UCSD-AML1 (cell line): ENCODE data around the gene ID4.

ENCODE experiments used
- DNase-seq: peaks from one replicate; lab custom pipeline; 2025; ENCODE audit not compliant: unreplicated experiment; lab: John Stamatoyannopoulos, UW

Gene ID4, protein sequence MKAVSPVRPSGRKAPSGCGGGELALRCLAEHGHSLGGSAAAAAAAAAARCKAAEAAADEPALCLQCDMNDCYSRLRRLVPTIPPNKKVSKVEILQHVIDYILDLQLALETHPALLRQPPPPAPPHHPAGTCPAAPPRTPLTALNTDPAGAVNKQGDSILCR

GRCh38 chr6:19836799-19837510, at the start of gene ID4:
ID4 (plus strand) TSS chr6:19837370; CDS start chr6:19837755, 385 bp downstream.
- no peak for DNase-seq

GRCh38 chr6:19788686-19789085, 48.5 kb upstream of the ID4 start:
- DNase-seq = no peak

GRCh38 chr6:19789100-19789803, 47.9 kb upstream of the ID4 start:
- no peak for DNase-seq

DNA sequence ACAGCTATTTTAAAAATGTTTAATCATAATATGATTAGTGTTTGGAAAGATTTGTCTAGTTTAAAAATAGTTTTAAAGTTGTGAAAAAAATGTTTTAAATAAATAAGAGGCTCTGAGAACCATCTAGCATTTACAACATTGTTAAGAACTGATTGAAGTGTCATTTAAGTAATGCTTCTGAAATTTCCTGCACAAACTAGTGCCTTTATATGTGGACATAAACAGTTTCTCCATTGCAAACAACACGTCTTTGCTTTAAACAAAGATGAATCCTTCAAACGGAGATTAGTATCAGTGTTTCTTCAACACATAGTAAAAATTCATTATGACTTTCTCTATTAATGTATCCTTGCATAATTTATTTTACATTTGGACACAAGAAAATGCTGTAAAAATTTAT, 45.9 kb upstream of the ID4 start:
- DNase-seq = no peak

DNA sequence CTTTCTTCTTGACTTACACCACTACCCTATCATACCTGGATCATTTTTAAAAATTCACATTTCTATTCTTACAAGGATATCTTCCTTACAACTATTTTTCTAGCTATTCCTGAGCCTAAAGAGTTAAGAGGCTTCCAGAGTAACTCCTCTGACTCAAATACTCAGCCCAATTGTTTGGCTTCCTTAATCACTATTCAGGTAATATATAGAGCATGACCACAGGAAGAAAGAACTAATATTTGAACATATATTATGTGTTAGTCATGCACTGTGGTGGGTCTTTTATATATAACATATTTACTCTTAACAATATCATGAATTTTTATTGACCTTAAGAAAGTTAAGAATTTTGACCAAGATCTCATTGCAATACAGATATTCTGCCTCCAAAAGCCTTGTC, 42.0 kb upstream of the ID4 start:
- no peak for DNase-seq

GRCh38 chr6:19796452-19796851, 40.7 kb upstream of the ID4 start:
- DNase-seq = no peak

GRCh38 chr6:19798362-19798761, 38.8 kb upstream of the ID4 start:
- DNase-seq = no peak

DNA sequence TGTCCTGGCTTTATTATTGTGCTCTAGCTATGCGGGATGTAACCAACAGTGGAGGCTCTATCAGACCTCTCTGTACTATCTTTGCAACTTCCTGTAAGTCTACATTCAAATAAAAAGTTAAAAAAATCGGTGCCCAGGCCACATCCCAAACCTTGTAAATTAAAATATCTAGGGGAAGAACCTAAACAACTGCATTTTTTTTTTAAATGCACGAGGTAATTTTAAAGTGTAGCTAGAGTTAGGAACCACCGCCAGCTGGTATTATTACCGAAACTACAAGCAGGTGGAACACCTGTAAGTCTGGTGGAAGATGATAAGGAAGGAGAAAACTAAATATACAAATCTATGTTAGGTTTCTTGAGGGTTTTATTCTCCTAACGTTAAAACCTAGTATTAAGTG, 34.5 kb upstream of the ID4 start:
- DNase-seq = no peak

DNA sequence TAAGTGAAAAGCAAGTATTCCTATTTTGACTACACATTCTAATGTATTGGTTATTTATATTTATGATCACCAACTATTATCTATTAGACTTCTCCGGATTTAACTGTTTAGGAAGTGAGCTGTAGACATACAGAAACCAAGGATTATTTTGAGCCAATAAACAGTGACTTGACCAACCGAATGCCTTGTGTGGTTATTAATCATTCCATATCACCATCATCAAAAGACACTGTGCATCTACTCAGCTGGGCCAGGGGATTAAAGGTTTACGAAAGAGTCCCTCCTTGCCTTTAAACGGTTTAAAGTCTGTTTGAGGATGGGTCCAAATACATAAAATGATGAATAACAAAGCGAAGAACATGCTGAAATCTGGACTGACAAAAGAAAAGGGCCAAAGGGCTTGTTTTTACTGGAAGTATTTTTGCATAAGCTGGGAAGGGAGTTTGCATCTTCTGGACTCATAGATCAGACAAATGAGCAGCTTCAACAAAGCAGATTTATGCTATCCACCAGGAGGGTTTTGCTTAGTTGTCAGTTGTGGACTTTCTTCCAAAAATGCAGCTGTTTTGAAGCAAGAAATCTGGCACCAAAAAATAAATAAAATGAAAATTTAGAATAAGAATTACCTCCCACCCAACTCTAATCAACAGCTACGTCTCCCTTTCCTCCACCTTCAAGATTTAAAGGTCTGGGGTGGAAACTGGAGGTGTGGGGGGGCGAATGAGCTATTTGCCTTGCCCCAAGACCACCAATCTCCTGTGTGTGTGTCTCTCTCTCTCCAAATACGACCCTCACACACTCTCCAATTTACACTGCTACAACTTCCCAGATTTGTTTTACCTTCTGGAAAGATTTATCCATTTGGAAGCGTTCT, 33.6 kb upstream of the ID4 start:
- DNase-seq = no peak

- DNase-seq = peak; percentile 89
These were observed 32.7 kb upstream of the ID4 start for GRCh38 chr6:19804205-19805128.

- no peak for DNase-seq
These were observed 32.1 kb upstream of the ID4 start for GRCh38 chr6:19805129-19805481.

GRCh38 chr6:19806971-19807396, 30.2 kb upstream of the ID4 start:
- no peak for DNase-seq

GRCh38 chr6:19811397-19812079, 25.6 kb upstream of the ID4 start:
- DNase-seq = no peak

DNA sequence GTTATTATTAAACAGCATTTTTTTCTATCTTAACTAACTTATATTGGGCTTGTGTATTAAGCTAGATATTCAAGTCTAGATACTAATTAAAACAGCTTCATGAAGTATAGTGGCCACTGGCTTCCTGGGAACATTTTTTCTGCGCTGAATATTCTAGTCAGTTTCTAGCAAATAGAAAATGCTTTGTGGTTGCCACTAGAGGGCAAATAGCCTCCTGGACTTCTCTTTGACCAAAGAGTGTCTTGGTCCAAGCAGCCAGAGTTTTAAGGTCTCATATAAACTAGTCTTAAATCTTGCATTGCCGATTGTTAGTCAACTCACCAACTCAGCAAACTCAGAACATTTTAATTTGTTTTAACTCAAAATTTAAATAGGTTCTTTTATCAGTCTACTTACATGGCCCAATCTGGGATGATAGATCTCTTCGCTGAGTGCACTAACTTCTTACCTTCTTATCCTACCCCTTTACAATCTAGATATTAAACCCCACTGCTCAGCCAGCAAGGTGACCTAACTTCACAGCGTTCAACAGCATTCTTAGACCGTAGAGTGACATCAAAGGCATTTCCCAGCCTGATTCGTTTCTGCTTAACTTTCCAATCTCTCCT, 24.6 kb upstream of the ID4 start:
- no peak for DNase-seq

DNA sequence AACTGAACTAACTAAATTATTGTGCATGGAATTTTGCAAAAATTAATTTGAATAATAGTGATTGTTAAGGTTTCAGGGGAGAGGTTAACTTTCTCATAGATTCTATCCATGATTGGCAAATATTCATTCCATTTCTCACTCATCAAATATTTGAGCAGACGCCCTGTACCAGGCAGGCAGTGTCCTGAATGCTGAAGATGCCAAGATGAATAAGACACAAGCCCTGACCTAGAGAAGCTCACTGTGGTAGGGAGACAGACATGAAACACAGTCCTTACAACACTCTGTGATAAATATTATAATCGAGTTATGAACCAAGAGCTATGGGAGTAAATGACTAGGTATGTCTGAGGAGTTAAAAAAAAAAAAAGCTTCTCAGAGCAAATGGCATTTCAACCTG, 18.4 kb upstream of the ID4 start:
- DNase-seq = no peak

- DNase-seq = no peak
These were observed 12.9 kb upstream of the ID4 start for GRCh38 chr6:19824058-19824807.

DNA sequence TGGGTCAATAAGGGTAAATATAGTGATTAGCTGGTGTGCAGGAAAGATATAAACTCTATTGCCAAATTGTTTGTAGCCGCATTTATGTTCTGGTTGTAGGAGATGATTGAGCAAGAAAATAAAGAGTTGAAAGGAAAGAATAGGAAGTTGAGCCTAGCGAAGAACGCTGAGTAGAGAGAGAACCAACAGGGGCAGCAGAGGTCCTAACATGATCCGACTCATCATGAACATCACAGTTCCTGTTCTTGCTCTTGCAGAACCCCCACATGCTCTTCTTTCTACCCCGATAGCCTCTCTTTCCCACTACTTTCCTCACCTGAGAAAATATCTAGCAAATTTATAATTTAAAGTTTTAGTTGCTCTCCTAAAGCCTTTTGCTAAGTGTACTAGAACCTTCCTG, 9.9 kb upstream of the ID4 start:
- DNase-seq = no peak

- no peak for DNase-seq
These were observed 9.3 kb upstream of the ID4 start for GRCh38 chr6:19827903-19828302.

DNA sequence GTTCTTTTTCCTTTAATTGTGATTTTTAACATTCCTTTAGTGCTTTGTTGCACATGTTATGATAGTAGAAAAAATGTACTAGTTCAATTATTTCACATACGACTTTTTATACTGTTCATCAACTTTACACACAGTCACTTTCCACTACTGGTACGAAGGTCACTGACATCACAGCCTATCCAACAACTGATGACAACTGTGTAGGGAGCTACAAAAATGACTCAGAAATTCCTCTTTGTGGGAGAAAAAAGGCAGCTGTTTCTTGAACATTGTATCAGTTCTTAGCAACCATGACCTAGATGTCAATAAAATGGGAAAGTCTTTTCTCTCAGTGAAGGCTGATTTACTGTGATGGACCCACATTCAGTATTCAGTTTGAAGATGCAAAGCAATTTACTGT, 7.0 kb upstream of the ID4 start:
- no peak for DNase-seq
